ENCODE data around the gene LRRC66. TPM values are rescaled to one million over a fixed set of nuclear protein-coding genes. Genes with fewer than 3 reads are reported as not detected.

Gene LRRC66
- total RNA-seq, 1 donor from 2014 or later = 0.20 TPM

- no peak for DNase-seq
These were observed 5.3 kb downstream of the LRRC66 start for GRCh38 chr4:52014903-52015302.

- DNase-seq = no peak
These were observed 7.5 kb downstream of the LRRC66 start for GRCh38 chr4:52012651-52013050.

GRCh38 chr4:52010986-52011385 lies 9.2 kb downstream of the LRRC66 start:
- no peak for DNase-seq

- DNase-seq = no peak
These were observed 13.3 kb downstream of the LRRC66 start for GRCh38 chr4:52006887-52007286.

GRCh38 chr4:52005604-52006273 lies 14.4 kb downstream of the LRRC66 start:
- DNase-seq = no peak

GRCh38 chr4:52004414-52004813 lies 15.7 kb downstream of the LRRC66 start:
- DNase-seq = no peak

GRCh38 chr4:52001616-52002015 lies 18.5 kb downstream of the LRRC66 start:
- no peak for DNase-seq

GRCh38 chr4:51999250-51999649 lies 20.9 kb downstream of the LRRC66 start:
- DNase-seq = no peak

GRCh38 chr4:51998837-51999236 lies 21.3 kb downstream of the LRRC66 start:
- DNase-seq = no peak

- no peak for DNase-seq
These were observed 22.5 kb downstream of the LRRC66 start for GRCh38 chr4:51997647-51998046.

GRCh38 chr4:51995647-51996220 lies 24.4 kb downstream of the LRRC66 start:
- DNase-seq = no peak

- no peak for DNase-seq
These were observed 54.3 kb downstream of the LRRC66 start for GRCh38 chr4:51965862-51966261.

- peak; percentile 15 for DNase-seq
These were observed 56.2 kb downstream of the LRRC66 start for GRCh38 chr4:51963841-51964517.

- no peak for DNase-seq
These were observed 59.7 kb downstream of the LRRC66 start for GRCh38 chr4:51960486-51960885.

- no peak for DNase-seq
These were observed 61.8 kb downstream of the LRRC66 start for GRCh38 chr4:51958199-51958968.

Small RNA genes lying within 50 kb of the gene (small RNA-seq; reads per million reads assigned to genes)
- not detected for gene AC104784.1 (ENCODE audit: low replicate concordance)

Other genes with a start within 250 kb of the LRRC66 start
- gene DCUN1D4, start 177.2 kb downstream of the LRRC66 start, total RNA-seq = 31.9 TPM
- 40.1 TPM for gene SGCB, start 17.9 kb upstream of the LRRC66 start, total RNA-seq
- 5.7 TPM for gene SPATA18, start 30.9 kb upstream of the LRRC66 start, total RNA-seq